KMS-11 (cell line): Measurements from ENCODE around the gene ASCC1.

Source experiments
- H2AFZ ChIP-seq: fragments of 200-600 bp; sonication (generic); 2 replicates; pipeline ENCODE4 v1.6.1; 2016; ENCODE audit warnings: antibody characterized with exemption, mixed run types, low read depth
- H3K27ac ChIP-seq: fragments of 200-600 bp; sonication (generic); 2 replicates; pipeline ENCODE4 v1.6.1; 2016; ENCODE audit warnings: mild to moderate bottlenecking, mixed run types
- H3K27me3 ChIP-seq: fragments of 200-600 bp; sonication (generic); 2 replicates; pipeline ENCODE4 v1.6.1; 2017; ENCODE audit warnings: mild to moderate bottlenecking, low read depth, mixed run types, moderate library complexity; ENCODE audit not compliant: insufficient read depth
- H3K36me3 ChIP-seq: fragments of 200-600 bp; sonication (generic); 2 replicates; pipeline ENCODE4 v1.6.1; 2017; ENCODE audit warnings: mild to moderate bottlenecking, mixed run types; ENCODE audit not compliant: insufficient read depth
- H3K4me1 ChIP-seq: fragments of 200-600 bp; sonication (generic); 2 replicates; pipeline ENCODE4 v1.6.1; 2016; ENCODE audit warnings: mild to moderate bottlenecking, low read depth, mixed run types; ENCODE audit not compliant: poor library complexity, severe bottlenecking
- H3K4me2 ChIP-seq: fragments of 200-600 bp; sonication (generic); 2 replicates; pipeline ENCODE4 v1.7.0; 2016; ENCODE audit warnings: mild to moderate bottlenecking, mixed run types
- H3K4me3 ChIP-seq: fragments of 200-600 bp; sonication (generic); IDR thresholded peaks from 2 replicates; pipeline ENCODE4 v1.6.1; 2017; ENCODE audit warnings: low read depth, low read length, mixed read lengths; ENCODE audit not compliant: insufficient read depth
- H3K79me2 ChIP-seq: fragments of 200-600 bp; sonication (generic); 2 replicates; pipeline ENCODE4 v1.6.1; 2016; ENCODE audit warnings: low read depth, mixed run types; ENCODE audit not compliant: insufficient read depth
- H3K9ac ChIP-seq: fragments of 200-600 bp; sonication (generic); 2 replicates; pipeline ENCODE4 v1.6.1; 2016; ENCODE audit warnings: mild to moderate bottlenecking, mixed run types
- H4K20me1 ChIP-seq: fragments of 200-600 bp; sonication (generic); 2 replicates; pipeline ENCODE4 v1.6.1; 2016; ENCODE audit warnings: mild to moderate bottlenecking, mixed run types; ENCODE audit not compliant: insufficient read depth
- CTCF ChIP-seq: fragments of 200-600 bp; sonication (generic); conservative IDR thresholded peaks from 2 replicates; pipeline ENCODE4 v1.6.1; 2017; ENCODE audit warnings: low read depth, mild to moderate bottlenecking, antibody characterized with exemption, low read length, moderate library complexity, mixed read lengths

The ASCC1 gene

GRCh38 chr10:72124989-72125388 lies 91.1 kb downstream of the ASCC1 start:
- TF ChIP-seq CTCF: no peak
- no peaks in the 10 kb centered on the region for H3K79me2 ChIP-seq
- H3K27me3 ChIP-seq: no peaks in the 10 kb centered on the region
- H3K4me1 ChIP-seq: peaks cover 7% of the 10 kb centered on the region
- H4K20me1 ChIP-seq: no peaks in the 10 kb centered on the region
- H3K36me3 ChIP-seq: no peaks in the 10 kb centered on the region
- no peak overlapping the region for H3K4me2 ChIP-seq
- no peak overlapping the region for H3K9ac ChIP-seq
- H3K27ac ChIP-seq: no peak overlapping the region
- H2AFZ ChIP-seq: no peak overlapping the region
- H3K4me3 ChIP-seq: no peak overlapping the region

- no peak overlapping the region for H3K4me3 ChIP-seq
- no peaks in the 10 kb centered on the region for H3K79me2 ChIP-seq
- peaks cover 7% of the 10 kb centered on the region for H3K4me1 ChIP-seq
- no peak overlapping the region for H3K27ac ChIP-seq
- H3K9ac ChIP-seq: no peak overlapping the region
- no peaks in the 10 kb centered on the region for H4K20me1 ChIP-seq
- no peak for TF ChIP-seq CTCF
- no peak overlapping the region for H3K4me2 ChIP-seq
- H2AFZ ChIP-seq: no peak overlapping the region
- H3K27me3 ChIP-seq: no peaks in the 10 kb centered on the region
- no peaks in the 10 kb centered on the region for H3K36me3 ChIP-seq
These were observed 91.7 kb downstream of the ASCC1 start for GRCh38 chr10:72124381-72124780.

GRCh38 chr10:72123616-72124015 lies 92.5 kb downstream of the ASCC1 start:
- TF ChIP-seq CTCF: no peak

GRCh38 chr10:72122221-72122620 lies 93.9 kb downstream of the ASCC1 start:
- H3K9ac ChIP-seq: no peak overlapping the region
- H3K4me1 ChIP-seq: peaks cover 7% of the 10 kb centered on the region
- H3K4me2 ChIP-seq: no peak overlapping the region
- no peaks in the 10 kb centered on the region for H3K27me3 ChIP-seq
- H3K27ac ChIP-seq: no peak overlapping the region
- no peak overlapping the region for H3K4me3 ChIP-seq
- no peak overlapping the region for H2AFZ ChIP-seq
- no peaks in the 10 kb centered on the region for H3K79me2 ChIP-seq
- H4K20me1 ChIP-seq: no peaks in the 10 kb centered on the region
- H3K36me3 ChIP-seq: no peaks in the 10 kb centered on the region
- no peak for TF ChIP-seq CTCF

More at GRCh38 chr10:72123616-72124015, 92.5 kb downstream of the ASCC1 start:
- H3K4me3 ChIP-seq: no peak overlapping the region
- H3K4me2 ChIP-seq: no peak overlapping the region
- no peak overlapping the region for H3K27ac ChIP-seq
- no peaks in the 10 kb centered on the region for H3K79me2 ChIP-seq
- H3K4me1 ChIP-seq: peaks cover 7% of the 10 kb centered on the region
- H3K9ac ChIP-seq: no peak overlapping the region
- H3K27me3 ChIP-seq: no peaks in the 10 kb centered on the region
- H3K36me3 ChIP-seq: no peaks in the 10 kb centered on the region
- no peak overlapping the region for H2AFZ ChIP-seq
- H4K20me1 ChIP-seq: no peaks in the 10 kb centered on the region
